Loucy (cell line): ENCODE data around the gene EOLA1.

Experiments
- CTCF ChIP-seq: fragments of 200-600 bp; sonication (generic); conservative IDR thresholded peaks from 2 replicates; pipeline ENCODE4 v1.5.1; 2014; ENCODE audit warnings: mild to moderate bottlenecking, antibody characterized with exemption, low read length
- EZH2phosphoT487 ChIP-seq: fragments of 200-600 bp; IDR thresholded peaks from 2 replicates; pipeline ENCODE4 v1.6.1; 2018; ENCODE audit warnings: antibody characterized with exemption, mild to moderate bottlenecking, moderate library complexity, borderline replicate concordance

- TF ChIP-seq CTCF (no peak), EZH2phosphoT487 (no peak)
Measured at GRCh38 chrX:149570668-149571067, 29.9 kb downstream of the EOLA1 start.
